OCI-LY3 (cell line): ENCODE results near the gene DPP6.

ENCODE experiments used
- H2AFZ ChIP-seq: fragments of 200-600, 300-600 bp; shearing (Covaris generic); 2 replicates; pipeline ENCODE4 v1.6.0; 2014; ENCODE audit warnings: antibody characterized with exemption, low read depth, low read length
- H3K27ac ChIP-seq: fragments of 200-600, 300-600 bp; sonication (generic); 2 replicates; pipeline ENCODE4 v1.5.1; 2014; ENCODE audit warnings: mild to moderate bottlenecking, low read length, moderate library complexity, mixed read lengths
- H3K27me3 ChIP-seq: fragments of 200-600, 300-600 bp; sonication (generic); 2 replicates; pipeline ENCODE4 v1.6.1; 2014; ENCODE audit warnings: low read depth, low read length, mixed read lengths
- H3K36me3 ChIP-seq: fragments of 200-600, 300-600 bp; sonication (generic); replicated peaks from 2 replicates; pipeline ENCODE3; 2014; ENCODE audit warnings: low read depth, low read length, mixed read lengths
- H3K4me1 ChIP-seq: fragments of 300-600, 200-600 bp; sonication (generic); 2 replicates; pipeline ENCODE4 v1.6.1; 2014; ENCODE audit warnings: low read length, mixed read lengths
- H3K4me2 ChIP-seq: fragments of 200-600, 300-600 bp; sonication (generic); 2 replicates; pipeline ENCODE4 v1.6.1; 2014; ENCODE audit warnings: low read length, mixed read lengths
- H3K4me3 ChIP-seq: fragments of 300-600, 200-600 bp; sonication (generic); 2 replicates; pipeline ENCODE4 v1.5.1; 2014; ENCODE audit warnings: antibody characterized with exemption, mild to moderate bottlenecking, low read length, moderate library complexity
- H3K79me2 ChIP-seq: fragments of 300-600, 200-600 bp; shearing (Covaris generic); 2 replicates; pipeline ENCODE4 v1.6.1; 2014; ENCODE audit warnings: mild to moderate bottlenecking, low read length, mixed read lengths
- H3K9ac ChIP-seq: fragments of 300-600, 200-600 bp; shearing (Covaris generic); 2 replicates; pipeline ENCODE4 v1.6.0; 2014; ENCODE audit warnings: mild to moderate bottlenecking, low read length, moderate library complexity
- H3K9me3 ChIP-seq: fragments of 200-600, 300-600 bp; shearing (Covaris generic); 2 replicates; pipeline ENCODE4 v1.6.1; 2014; ENCODE audit warnings: low read length, mixed read lengths; ENCODE audit not compliant: insufficient read depth
- H4K20me1 ChIP-seq: fragments of 200-600, 300-600 bp; sonication (generic); 2 replicates; pipeline ENCODE4 v1.6.1; 2016; ENCODE audit warnings: low read length, mixed read lengths; ENCODE audit not compliant: insufficient read depth
- CTCF ChIP-seq: fragments of 200-600, 300-600 bp; sonication (generic); IDR thresholded peaks from 2 replicates; pipeline ENCODE4 v1.5.1; 2014; ENCODE audit warnings: antibody characterized with exemption, low read length, low read depth
- EZH2phosphoT487 ChIP-seq: fragments of 200-600 bp; shearing (Covaris generic); IDR thresholded peaks from 2 replicates; pipeline ENCODE4 v1.6.1; 2018; ENCODE audit warnings: antibody characterized with exemption, mixed run types, low read depth

DPP6 gene

DNA sequence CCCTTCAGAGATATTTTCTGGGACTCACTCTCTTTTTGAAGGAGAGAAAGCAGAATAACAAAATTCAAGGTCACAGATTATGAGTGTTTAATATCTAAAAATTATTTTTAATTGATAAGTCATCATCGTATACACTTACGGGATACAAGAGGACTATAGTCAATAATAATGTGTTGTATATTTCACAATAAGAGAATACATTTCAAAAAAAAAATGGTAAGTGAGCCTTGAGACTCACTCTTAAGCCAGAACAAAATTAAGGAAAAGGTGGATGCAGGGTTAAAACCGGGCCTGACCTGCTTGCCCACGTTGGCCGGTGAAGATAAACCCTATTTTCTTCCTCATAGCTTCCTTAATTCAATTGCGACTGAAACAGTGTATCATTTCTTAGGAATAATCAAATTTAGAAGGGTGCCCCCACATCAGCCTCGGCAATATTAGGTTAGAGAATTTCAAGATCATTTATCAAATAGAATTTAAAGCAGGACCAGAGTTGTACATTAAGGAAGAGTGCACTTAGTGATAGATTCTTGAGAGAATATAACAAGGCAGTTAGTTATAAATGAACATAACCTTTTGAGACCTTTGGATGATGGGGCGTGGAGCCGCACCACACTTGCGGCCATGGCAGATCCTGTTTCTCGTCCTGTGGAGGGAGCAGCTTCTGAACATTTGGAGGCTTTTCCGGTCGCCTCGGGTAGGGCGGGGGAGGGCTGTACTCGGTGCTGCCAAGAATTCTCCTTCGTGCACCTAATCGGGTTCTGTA, 628.9 kb downstream of the DPP6 start:
- Histone ChIP-seq H3K79me2 (no peaks in the 10 kb centered on the region), H2AFZ (no peak overlapping the region), H3K9ac (no peak overlapping the region), H3K4me3 (no peak overlapping the region), H3K27ac (no peak overlapping the region), H4K20me1 (no peaks in the 10 kb centered on the region), H3K36me3 (no peaks in the 10 kb centered on the region), H3K4me2 (no peak overlapping the region), H3K4me1 (no peaks in the 10 kb centered on the region), H3K27me3 (no peaks in the 10 kb centered on the region), H3K9me3 (no peaks in the 10 kb centered on the region)
- no peak for TF ChIP-seq EZH2phosphoT487
- no peak for TF ChIP-seq CTCF

DNA sequence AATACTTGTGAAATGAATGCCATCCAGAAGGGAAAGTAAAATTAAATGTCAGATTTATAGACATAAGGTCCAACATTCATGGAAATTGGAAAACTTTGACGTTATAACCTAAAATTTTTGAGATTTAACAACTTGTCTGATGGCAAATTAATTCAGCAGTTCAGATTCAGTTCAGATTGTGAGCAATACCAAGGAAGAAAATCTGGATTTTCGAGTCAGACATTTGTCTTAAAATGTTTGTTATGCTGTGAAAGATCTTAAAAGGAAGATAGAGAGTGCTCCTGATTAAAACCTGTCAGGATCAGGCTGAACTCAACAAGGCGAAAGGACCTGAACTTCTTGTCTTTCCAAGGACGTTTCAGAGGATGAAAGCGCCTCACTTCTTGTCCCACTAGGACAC, 629.8 kb downstream of the DPP6 start:
- Histone ChIP-seq H3K27ac (no peak overlapping the region), H3K36me3 (no peaks in the 10 kb centered on the region), H3K4me2 (no peak overlapping the region), H3K79me2 (no peaks in the 10 kb centered on the region), H3K27me3 (no peaks in the 10 kb centered on the region), H3K9ac (no peak overlapping the region), H3K4me3 (no peak overlapping the region), H3K9me3 (no peaks in the 10 kb centered on the region), H2AFZ (no peak overlapping the region), H3K4me1 (no peaks in the 10 kb centered on the region), H4K20me1 (no peaks in the 10 kb centered on the region)
- TF ChIP-seq EZH2phosphoT487: no peak
- no peak for TF ChIP-seq CTCF

- TF ChIP-seq EZH2phosphoT487: no peak
- TF ChIP-seq CTCF: no peak
- no peaks in the 10 kb centered on the region for H3K9me3 ChIP-seq
- H3K4me1 ChIP-seq: no peaks in the 10 kb centered on the region
- H3K9ac ChIP-seq: no peak overlapping the region
- H3K27ac ChIP-seq: no peak overlapping the region
- H3K4me3 ChIP-seq: no peak overlapping the region
- no peaks in the 10 kb centered on the region for H3K36me3 ChIP-seq
- H4K20me1 ChIP-seq: no peaks in the 10 kb centered on the region
- H2AFZ ChIP-seq: no peak overlapping the region
- H3K27me3 ChIP-seq: peaks cover 7% of the 10 kb centered on the region
- H3K4me2 ChIP-seq: no peak overlapping the region
- no peaks in the 10 kb centered on the region for H3K79me2 ChIP-seq
These were observed 632.7 kb downstream of the DPP6 start for GRCh38 chr7:154684666-154685563.

GRCh38 chr7:154685564-154685901, 633.3 kb downstream of the DPP6 start:
- no peak for TF ChIP-seq EZH2phosphoT487
- no peak for TF ChIP-seq CTCF
- Histone ChIP-seq H2AFZ (no peak overlapping the region), H3K4me2 (no peak overlapping the region), H3K4me1 (no peaks in the 10 kb centered on the region), H3K9me3 (no peaks in the 10 kb centered on the region), H3K79me2 (no peaks in the 10 kb centered on the region), H4K20me1 (no peaks in the 10 kb centered on the region), H3K36me3 (no peaks in the 10 kb centered on the region), H3K27ac (no peak overlapping the region), H3K9ac (no peak overlapping the region), H3K4me3 (no peak overlapping the region), H3K27me3 (peaks cover 9% of the 10 kb centered on the region)
